ENCODE results near the gene CNTNAP5. TPM values are rescaled to one million over a fixed set of nuclear protein-coding genes. Genes with fewer than 3 reads are reported as not detected.

CNTNAP5 gene
- total RNA-seq, 1 donor from 2014 or later = not detected

- TF ChIP-seq, protein P1, sequence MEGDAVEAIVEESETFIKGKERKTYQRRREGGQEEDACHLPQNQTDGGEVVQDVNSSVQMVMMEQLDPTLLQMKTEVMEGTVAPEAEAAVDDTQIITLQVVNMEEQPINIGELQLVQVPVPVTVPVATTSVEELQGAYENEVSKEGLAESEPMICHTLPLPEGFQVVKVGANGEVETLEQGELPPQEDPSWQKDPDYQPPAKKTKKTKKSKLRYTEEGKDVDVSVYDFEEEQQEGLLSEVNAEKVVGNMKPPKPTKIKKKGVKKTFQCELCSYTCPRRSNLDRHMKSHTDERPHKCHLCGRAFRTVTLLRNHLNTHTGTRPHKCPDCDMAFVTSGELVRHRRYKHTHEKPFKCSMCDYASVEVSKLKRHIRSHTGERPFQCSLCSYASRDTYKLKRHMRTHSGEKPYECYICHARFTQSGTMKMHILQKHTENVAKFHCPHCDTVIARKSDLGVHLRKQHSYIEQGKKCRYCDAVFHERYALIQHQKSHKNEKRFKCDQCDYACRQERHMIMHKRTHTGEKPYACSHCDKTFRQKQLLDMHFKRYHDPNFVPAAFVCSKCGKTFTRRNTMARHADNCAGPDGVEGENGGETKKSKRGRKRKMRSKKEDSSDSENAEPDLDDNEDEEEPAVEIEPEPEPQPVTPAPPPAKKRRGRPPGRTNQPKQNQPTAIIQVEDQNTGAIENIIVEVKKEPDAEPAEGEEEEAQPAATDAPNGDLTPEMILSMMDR (IDR thresholded peaks at IDR 0.05; ENCODE audit: borderline replicate concordance) = no peak
- no peaks in the 10 kb centered on the region for H3K36me3 ChIP-seq
- no peaks in the 10 kb centered on the region for H3K27me3 ChIP-seq (ENCODE audit: low read depth)
- no peak overlapping the region for H3K4me3 ChIP-seq
- intact Hi-C loops (cut with micrococcal nuclease) = no loop called here
- no peaks in the 10 kb centered on the region for H3K4me1 ChIP-seq
- no peak for DNase-seq
- no peak overlapping the region for H3K27ac ChIP-seq (replicated peaks)
- peaks cover 9% of the 10 kb centered on the region for H3K9me3 ChIP-seq (replicated peaks)
These were observed 96.7 kb downstream of the CNTNAP5 start for GRCh38 chr2:124121760-124122275.

GRCh38 chr2:124122340-124122739 lies 97.3 kb downstream of the CNTNAP5 start:
- Histone ChIP-seq H3K9me3 (replicated peaks) (peaks cover 9% of the 10 kb centered on the region), H3K27ac (replicated peaks) (no peak overlapping the region), H3K4me3 (no peak overlapping the region), H3K4me1 (no peaks in the 10 kb centered on the region), H3K36me3 (no peaks in the 10 kb centered on the region), H3K27me3 (ENCODE audit: low read depth) (no peaks in the 10 kb centered on the region)
- DNase-seq = no peak
- TF ChIP-seq, protein P1 (IDR thresholded peaks at IDR 0.05; ENCODE audit: borderline replicate concordance) = no peak
- intact Hi-C loops (cut with micrococcal nuclease) = no loop called here

DNA sequence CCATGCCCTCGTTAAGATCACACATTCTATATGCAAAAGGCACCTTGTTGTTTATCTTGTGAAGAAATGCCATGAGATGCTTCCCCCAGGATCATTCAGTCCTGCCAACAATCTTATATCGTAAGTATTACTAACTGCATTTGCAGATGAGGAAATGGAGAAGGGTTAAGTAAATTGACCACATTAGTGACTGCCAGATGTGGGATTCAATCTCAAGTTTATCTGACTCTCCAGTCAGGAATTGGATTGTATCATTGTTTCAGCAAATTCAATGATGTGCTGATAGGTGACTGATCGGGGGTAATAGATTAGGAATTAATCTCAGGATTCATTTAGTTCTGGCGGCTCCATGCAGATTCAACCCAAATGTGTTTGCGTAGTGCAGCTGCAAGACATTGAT lies 106.2 kb downstream of the CNTNAP5 start:
- TF ChIP-seq, protein P1 (IDR thresholded peaks at IDR 0.05; ENCODE audit: borderline replicate concordance) = no peak
- no peaks in the 10 kb centered on the region for H3K36me3 ChIP-seq
- no peaks in the 10 kb centered on the region for H3K4me1 ChIP-seq
- intact Hi-C loops (cut with micrococcal nuclease) = no loop called here
- H3K27me3 ChIP-seq (ENCODE audit: low read depth) = no peaks in the 10 kb centered on the region
- DNase-seq = no peak
- H3K4me3 ChIP-seq = no peak overlapping the region
- peaks cover 12% of the 10 kb centered on the region for H3K9me3 ChIP-seq (replicated peaks)
- H3K27ac ChIP-seq (replicated peaks) = no peak overlapping the region

DNA sequence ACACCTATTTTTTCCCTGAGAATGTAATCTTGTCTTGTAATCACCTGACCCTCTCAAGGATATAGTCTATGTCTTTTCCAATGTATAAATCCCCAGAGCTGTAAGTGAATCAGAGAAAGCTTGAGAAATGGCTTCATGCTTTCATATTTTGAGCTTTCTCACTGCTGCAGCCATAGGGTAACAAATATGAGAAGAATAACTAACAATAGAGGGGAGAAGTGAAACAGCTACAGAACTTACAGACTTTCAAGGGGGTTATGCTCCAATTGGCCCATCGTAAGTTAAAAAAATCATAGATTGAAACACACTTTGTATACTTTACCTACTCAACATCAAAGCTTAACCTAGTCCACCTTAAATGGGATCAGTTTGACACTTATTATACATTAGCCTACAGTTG lies 111.0 kb downstream of the CNTNAP5 start:
- H3K4me1 ChIP-seq = no peaks in the 10 kb centered on the region
- TF ChIP-seq, protein P1 (IDR thresholded peaks at IDR 0.05; ENCODE audit: borderline replicate concordance) = no peak
- intact Hi-C loops (cut with micrococcal nuclease) = no loop called here
- H3K9me3 ChIP-seq (replicated peaks) = peaks cover 4% of the 10 kb centered on the region
- no peaks in the 10 kb centered on the region for H3K27me3 ChIP-seq (ENCODE audit: low read depth)
- H3K27ac ChIP-seq (replicated peaks) = no peak overlapping the region
- H3K36me3 ChIP-seq = no peaks in the 10 kb centered on the region
- H3K4me3 ChIP-seq = no peak overlapping the region
- DNase-seq = no peak

GRCh38 chr2:124138076-124138475 lies 113.0 kb downstream of the CNTNAP5 start:
- Histone ChIP-seq H3K4me3 (no peak overlapping the region), H3K9me3 (replicated peaks) (peaks cover 4% of the 10 kb centered on the region), H3K27ac (replicated peaks) (no peak overlapping the region), H3K36me3 (no peaks in the 10 kb centered on the region), H3K27me3 (ENCODE audit: low read depth) (no peaks in the 10 kb centered on the region), H3K4me1 (no peaks in the 10 kb centered on the region)
- TF ChIP-seq, protein P1 (IDR thresholded peaks at IDR 0.05; ENCODE audit: borderline replicate concordance) = no peak
- no peak for DNase-seq
- intact Hi-C loops (cut with micrococcal nuclease) = no loop called here
